Hypothalamus (tissue), 51 donors: ENCODE measurements around the gene GRAMD1B.

Experiments used
- DNase-seq, 51 donors: peaks; one replicate each; lab custom pipeline; 2025; lab: John Stamatoyannopoulos, UW

Gene GRAMD1B

GRCh38 chr11:123408619-123409455 lies 21.2 kb upstream of the GRAMD1B start:
- no peak for DNase-seq

DNA sequence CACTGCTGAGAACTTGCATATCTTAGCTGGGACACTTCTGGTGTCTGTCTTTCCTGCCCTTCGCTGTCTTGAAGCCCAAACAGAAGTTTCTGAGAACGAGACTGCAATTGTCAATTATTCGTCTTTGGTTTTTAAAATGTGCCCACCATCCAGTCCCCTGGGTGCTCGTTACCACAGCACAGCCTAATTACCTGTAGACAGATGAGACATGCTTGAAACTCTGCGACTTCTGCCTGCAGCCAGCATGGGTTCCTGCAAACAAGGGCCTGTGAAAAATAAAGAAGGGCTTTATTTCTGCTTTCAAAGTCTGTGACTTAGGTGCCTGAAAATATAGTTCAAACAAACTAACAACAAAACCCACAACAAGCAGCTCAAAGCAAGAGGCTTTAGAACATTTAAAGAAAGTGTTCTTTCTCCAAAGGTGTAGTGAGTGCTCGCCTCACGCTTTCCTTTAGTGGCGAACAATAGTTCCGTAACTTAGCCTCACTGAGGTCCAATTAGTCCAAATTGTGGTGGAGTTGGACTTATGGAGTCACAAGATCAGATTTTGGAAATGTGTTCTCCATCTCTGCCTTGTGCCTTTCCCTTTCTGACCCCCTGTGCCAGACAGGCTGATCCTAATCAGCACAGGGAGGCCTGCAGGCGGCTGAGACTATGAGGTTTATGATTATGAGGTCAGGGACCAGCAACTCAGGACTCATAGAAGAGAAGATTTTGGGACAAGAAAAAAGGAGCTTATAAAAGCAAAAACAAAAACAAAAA lies 20.4 kb upstream of the GRAMD1B start:
- DNase-seq = no peak

DNA sequence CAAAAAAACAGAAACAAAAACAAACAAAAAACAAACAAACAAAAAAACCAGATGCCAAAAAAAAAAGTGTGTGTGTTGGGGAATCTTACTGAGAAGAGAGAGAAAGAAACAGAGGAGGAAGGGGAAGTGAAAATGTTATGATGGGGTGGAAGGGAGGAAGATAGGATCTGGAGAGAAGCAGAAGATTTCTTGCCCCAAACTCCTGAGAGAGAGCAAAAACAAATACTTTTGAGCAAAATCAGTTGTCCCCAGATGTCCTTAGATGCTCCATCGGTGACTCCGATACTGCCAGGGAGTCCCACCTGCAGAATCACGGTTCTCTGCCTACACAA lies 19.9 kb upstream of the GRAMD1B start:
- no peak for DNase-seq

GRCh38 chr11:123413636-123414035 lies 16.4 kb upstream of the GRAMD1B start:
- no peak for DNase-seq

GRCh38 chr11:123416566-123416965 lies 13.5 kb upstream of the GRAMD1B start:
- DNase-seq = no peak

GRCh38 chr11:123418351-123419114 lies 11.5 kb upstream of the GRAMD1B start:
- DNase-seq = no peak

GRCh38 chr11:123419731-123420452 lies 10.2 kb upstream of the GRAMD1B start:
- no peak for DNase-seq

GRCh38 chr11:123421589-123421988 lies 8.5 kb upstream of the GRAMD1B start:
- no peak for DNase-seq

GRCh38 chr11:123425367-123425766 lies 4.7 kb upstream of the GRAMD1B start:
- no peak for DNase-seq

GRCh38 chr11:123426789-123427188 lies 3.3 kb upstream of the GRAMD1B start:
- no peak for DNase-seq

DNA sequence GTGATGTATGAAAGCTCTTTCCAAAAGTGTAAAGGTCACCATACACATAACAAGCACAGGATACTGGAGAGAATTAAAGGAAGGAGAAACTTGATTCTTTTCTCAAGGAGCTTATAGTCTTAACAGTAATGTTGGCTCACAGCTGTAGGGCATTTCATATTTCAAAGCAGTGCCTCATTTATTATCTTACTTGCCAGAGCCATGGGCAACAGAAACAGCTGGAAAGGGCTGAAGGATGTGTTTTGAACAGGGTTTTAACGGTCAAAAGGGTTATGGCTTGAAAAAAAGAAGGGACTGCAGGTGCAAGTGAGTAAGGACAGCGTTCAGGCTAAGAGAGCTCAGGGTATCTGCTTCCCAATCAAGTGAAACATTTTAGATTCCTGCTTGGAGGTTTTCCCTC lies 2.7 kb upstream of the GRAMD1B start:
- DNase-seq = no peak

GRCh38 chr11:123428116-123428715 lies 1.9 kb upstream of the GRAMD1B start:
- DNase-seq = no peak

DNA sequence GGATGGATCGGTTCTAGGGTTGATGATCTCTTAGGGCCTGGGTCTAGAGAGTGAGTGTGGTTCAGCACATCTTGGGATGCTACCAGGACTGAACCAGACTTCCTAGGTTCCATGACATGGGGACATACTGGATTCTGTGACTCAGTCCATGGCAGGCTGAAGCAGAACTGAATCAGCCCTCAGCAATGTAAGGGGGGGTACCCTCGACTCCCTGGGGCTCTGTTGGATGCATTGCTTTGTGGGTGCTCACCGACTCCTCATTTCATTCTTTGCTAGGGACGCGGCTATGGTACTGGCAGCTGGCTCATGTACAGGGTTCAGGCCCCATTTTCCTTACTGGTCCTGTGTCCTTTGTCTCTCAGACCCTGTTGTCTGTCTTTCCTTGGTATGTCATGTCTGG lies 733 bp upstream of the GRAMD1B start:
- DNase-seq = no peak

DNA sequence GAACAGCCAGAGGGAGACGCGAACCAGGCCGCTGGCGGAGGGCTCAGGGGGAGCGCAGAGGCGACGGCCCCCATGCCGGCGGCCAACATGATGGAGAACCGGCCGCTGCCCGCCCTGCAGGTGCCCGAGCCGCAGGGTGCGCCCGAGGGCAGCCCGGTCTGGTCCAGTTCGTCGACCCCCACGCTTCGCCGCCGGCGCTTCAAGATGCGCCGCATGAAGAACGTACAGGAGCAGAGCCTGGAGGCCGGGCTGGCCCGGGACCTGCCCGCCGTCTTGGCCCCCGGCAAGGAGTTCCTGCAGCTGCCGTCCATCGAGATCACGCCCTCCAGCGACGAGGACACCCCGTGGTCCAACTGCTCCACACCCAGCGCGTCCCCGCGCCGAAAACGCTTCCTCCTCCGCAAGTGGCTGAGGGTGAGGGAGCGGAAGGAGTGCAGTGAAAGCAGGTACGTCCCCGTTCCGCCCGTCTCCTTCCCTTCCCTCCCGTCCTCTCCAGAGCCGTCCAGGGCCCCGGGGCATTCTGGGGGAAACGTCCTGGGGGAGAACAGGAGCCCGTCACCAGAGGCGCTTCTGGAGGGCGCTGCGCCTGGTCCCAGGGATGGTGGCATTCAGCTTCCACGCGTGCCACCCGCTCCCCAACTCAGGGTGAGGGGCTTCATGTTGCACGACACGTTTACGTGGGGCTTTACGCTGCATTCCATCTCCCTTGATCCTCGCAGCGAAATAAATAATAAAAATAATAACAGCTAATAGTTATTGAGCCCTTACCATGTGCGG lies 840 bp downstream of the GRAMD1B start:
- DNase-seq = peak in 27 of 51 donors; percentile 5 to 53 (median 23)

- DNase-seq = no peak
Observed at GRCh38 chr11:123431619-123432018, 1.6 kb downstream of the GRAMD1B start.

- no peak for DNase-seq
Observed at GRCh38 chr11:123434262-123434661, 4.2 kb downstream of the GRAMD1B start.

GRCh38 chr11:123434911-123435310 lies 4.8 kb downstream of the GRAMD1B start:
- DNase-seq = no peak

DNA sequence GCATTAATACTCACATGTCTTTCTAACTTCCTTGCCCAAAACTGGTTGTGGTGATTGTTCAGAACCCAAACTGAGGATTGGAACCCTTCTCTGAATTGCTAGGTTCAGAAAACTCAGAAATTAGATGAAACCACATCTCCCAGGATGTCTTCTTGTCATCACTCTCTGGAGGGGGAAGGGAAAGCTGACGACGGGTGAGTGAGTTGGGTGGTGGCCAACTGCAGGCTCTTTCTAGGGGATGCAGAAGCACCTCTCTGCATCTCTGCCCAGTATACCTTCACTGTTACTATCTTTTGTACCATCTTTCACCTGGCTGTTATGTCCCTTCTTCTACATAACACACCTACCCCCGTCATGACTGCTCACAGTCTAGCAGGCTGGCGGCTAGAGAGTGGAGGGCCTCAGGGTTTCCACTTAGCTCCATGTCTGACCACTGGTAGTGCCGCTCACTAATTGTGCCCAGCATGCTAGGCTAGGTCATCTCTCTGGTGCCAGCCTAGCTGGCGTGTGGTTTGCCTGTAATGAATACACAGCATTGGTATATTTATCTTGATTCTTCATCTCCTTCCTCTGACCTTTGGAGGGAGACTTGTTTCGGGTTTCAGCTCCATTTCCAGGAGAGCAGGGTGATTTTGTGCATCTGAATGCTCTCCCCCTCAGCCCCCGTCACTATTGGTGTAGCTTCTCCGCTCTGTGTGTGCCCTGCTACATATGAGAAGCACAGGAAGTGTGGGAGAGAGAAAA lies 7.3 kb downstream of the GRAMD1B start:
- no peak for DNase-seq

- DNase-seq = no peak
Observed at GRCh38 chr11:123438131-123438627, 8.1 kb downstream of the GRAMD1B start.
